K562 (cell line): ENCODE data around the gene PHACTR3. TPM values are rescaled to one million over a fixed set of nuclear protein-coding genes. Genes with fewer than 3 reads are reported as not detected.

Experiments used
- ATAC-seq: fragments of 200-7000 bp; cut with Tn5 transposase; 3 replicates; pipeline ENCODE4 v1.9.1; 2020; ENCODE audit warnings: moderate library complexity
- BruUV-seq: library from RNA; stranded (reverse); fragments of 400-500 nt; replicated peaks from 2 replicates; lab custom pipeline; 2021; lab: Mats Ljungman, UMichigan
- CTCF ChIA-PET: fragments of 300-600 bp; formaldehyde crosslinking; extraction: SDS; loops from one replicate; lab custom pipeline; 2021; ENCODE audit warnings: low intra/inter-chr PET ratio; lab: Yijun Ruan, JAX
- POLR2A ChIA-PET: fragments of 300-600, 350-650 bp; sonication (Branson Sonifier 250); formaldehyde crosslinking; extraction: SDS; loops from one replicate; lab custom pipeline; 2021; ENCODE audit warnings: antibody characterized with exemption, inconsistent platforms; lab: Yijun Ruan, JAX
- DNase-seq, 4 experiments: peaks; one replicate each; pipeline versions ENCODE4 v3.0.0 to v3.0.0-alpha.2; 2011 to 2018; ENCODE audit warnings: low spot score in 3 of 4, mixed read lengths in 3 of 4; ENCODE audit errors: extremely low read depth in 1 of 4
- FAIRE-seq: peaks from 2 replicates; lab custom pipeline; 2011; peaks lifted over from hg19 to GRCh38; lab: Jason Lieb, UNC
- H2AFZ ChIP-seq: 2 replicates; pipeline ENCODE4 v1.6.0; 2011; ENCODE audit warnings: low read depth, low read length, control low read depth, inconsistent platforms
- H3K27ac ChIP-seq: fragments of 200-600 bp; 3 replicates; pipeline ENCODE4 v1.8.0; 2011; ENCODE audit warnings: low read depth, mild to moderate bottlenecking, control low read depth, inconsistent platforms, low read length, moderate library complexity, mixed read lengths; ENCODE audit errors: extremely low read depth
- H3K27me3 ChIP-seq, 2 experiments: fragments of 300-600 bp in 1 of 2; 2 replicates in 1 of 2; 3 replicates in 1 of 2; pipeline versions ENCODE4 v1.6.0 to v1.8.0; 2011; ENCODE audit warnings: inconsistent platforms in 2 of 2, low read length in 2 of 2, mild to moderate bottlenecking in 1 of 2, mixed read lengths in 1 of 2, moderate library complexity in 1 of 2; ENCODE audit not compliant: control insufficient read depth in 2 of 2, insufficient read depth in 2 of 2
- H3K36me3 ChIP-seq: fragments of 300-600 bp; 3 replicates; pipeline ENCODE4 v1.8.0; 2011; ENCODE audit warnings: mild to moderate bottlenecking, low read length, inconsistent platforms; ENCODE audit not compliant: control insufficient read depth, insufficient read depth
- H3K4me1 ChIP-seq, 2 experiments: fragments of 200-600 bp in 1 of 2; replicated peaks in 1 of 2; 2 replicates in 1 of 2; 3 replicates in 1 of 2; pipeline versions ENCODE4 v1.5.1 to v1.8.0; 2011; ENCODE audit warnings: inconsistent platforms in 2 of 2, low read length in 2 of 2, mild to moderate bottlenecking in 1 of 2, mixed read lengths in 1 of 2, moderate library complexity in 1 of 2; ENCODE audit not compliant: control insufficient read depth in 2 of 2, insufficient read depth in 2 of 2
- H3K4me2 ChIP-seq: 2 replicates; pipeline ENCODE4 v1.6.1; 2011; ENCODE audit warnings: low read length, control low read depth, inconsistent platforms, mixed read lengths; ENCODE audit not compliant: insufficient read depth
- H3K4me3 ChIP-seq: fragments of 200-600 bp; sonication (generic), shearing (Covaris generic); 2 replicates; pipeline ENCODE4 v1.5.1; 2016; ENCODE audit warnings: control low read depth, inconsistent platforms
- H3K79me2 ChIP-seq: fragments of 200-600 bp; 3 replicates; pipeline ENCODE4 v1.8.0; 2011; ENCODE audit warnings: low read length, inconsistent platforms; ENCODE audit not compliant: control insufficient read depth, insufficient read depth
- H3K9ac ChIP-seq, 2 experiments: 2 replicates each; pipeline versions ENCODE4 v1.6.0 to v1.6.1; 2011; ENCODE audit warnings: low read depth in 2 of 2, low read length in 2 of 2, control low read depth in 1 of 2, inconsistent platforms in 1 of 2, mild to moderate bottlenecking in 1 of 2, mixed read lengths in 1 of 2; ENCODE audit not compliant: insufficient read depth in 1 of 2
- H3K9me1 ChIP-seq: one replicate; pipeline ENCODE4 v1.6.0; 2011; ENCODE audit warnings: inconsistent platforms, mild to moderate bottlenecking, low read length, moderate library complexity; ENCODE audit not compliant: control insufficient read depth, insufficient read depth
- H3K9me3 ChIP-seq: replicated peaks from 2 replicates; pipeline ENCODE4 v1.5.1; 2011; ENCODE audit warnings: low read depth, low read length, inconsistent platforms; ENCODE audit not compliant: control insufficient read depth, insufficient read depth
- H4K20me1 ChIP-seq: replicated peaks from 2 replicates; pipeline ENCODE4 v1.6.1; 2011; ENCODE audit warnings: low read length, inconsistent platforms, mixed read lengths; ENCODE audit not compliant: control insufficient read depth, insufficient read depth
- ARID3B ChIP-seq: fragments of 250-450 bp; sonication (Bioruptor Pico); IDR thresholded peaks from 2 replicates; pipeline ENCODE4 v1.4.0; 2020; ENCODE audit warnings: borderline replicate concordance
- ATF7 ChIP-seq: fragments of 450-650 bp; IDR thresholded peaks from 2 replicates; pipeline ENCODE4 v1.7.1; 2014; ENCODE audit warnings: mild to moderate bottlenecking, moderate library complexity
- FOXP4 ChIP-seq: sonication (generic); formaldehyde crosslinking; IDR thresholded peaks from 2 replicates; pipeline ENCODE4 v1.8.0; 2022; ENCODE audit warnings: mild to moderate bottlenecking, missing genetic modification reagents, borderline replicate concordance
- GTF2B ChIP-seq: IDR thresholded peaks from 2 replicates; pipeline ENCODE4 v1.6.1; 2011; ENCODE audit not compliant: insufficient read length; ENCODE audit errors: extremely low read depth
- MCM3 ChIP-seq: fragments of 450-650 bp; IDR thresholded peaks from 2 replicates; pipeline ENCODE4 v1.6.1; 2016
- RBM25 ChIP-seq: fragments of 200-400 bp; formaldehyde crosslinking; IDR thresholded peaks from 2 replicates; pipeline ENCODE4 v1.6.1; 2018; ENCODE audit warnings: low read length, low read depth, moderate library complexity; ENCODE audit not compliant: severe bottlenecking
- SMARCB1 ChIP-seq: IDR thresholded peaks from 2 replicates; pipeline ENCODE4 v1.6.1; 2011; ENCODE audit warnings: improper control_type of control experiment, low read depth; ENCODE audit not compliant: insufficient read length
- TFAP4 ChIP-seq: sonication (generic); formaldehyde crosslinking; IDR thresholded peaks from 2 replicates; pipeline ENCODE4 v1.8.0; 2022; ENCODE audit warnings: missing genetic modification reagents, mild to moderate bottlenecking, moderate library complexity, borderline replicate concordance
- ZNF398 ChIP-seq: fragments of 250-450 bp; sonication (Bioruptor Pico); IDR thresholded peaks from 2 replicates; pipeline ENCODE4 v1.8.0; 2021; ENCODE audit warnings: moderate library complexity, mild to moderate bottlenecking, inconsistent platforms
- ZNF583 ChIP-seq: fragments of 250-450 bp; sonication (Bioruptor Pico); IDR thresholded peaks from 2 replicates; pipeline ENCODE4 v1.4.0; 2020
- WGBS: fragments of 100-300 bp; shearing (Covaris generic); methylation state at CpG from one replicate; pipeline ENCODE4 v1.1.6; 2016; ENCODE audit warnings: low coverage, mixed read lengths; ENCODE audit not compliant: insufficient coverage; ENCODE audit errors: missing lambda C conversion rate; 5-methylcytosine and 5-hydroxymethylcytosine counted together
- in situ Hi-C: fragments of 300-500 bp; cut with MboI; formaldehyde crosslinking; loops from 4 replicates; pipeline ENCODE4 v1.15.0; 2018; ENCODE audit warnings: inconsistent platforms, mixed read lengths
- intact Hi-C: fragments of 100-400 bp; cut with micrococcal nuclease; formaldehyde crosslinking; loops from 2 replicates; pipeline ENCODE4 v1.14.2; 2022
- polyA plus RNA-seq, 8 experiments: library from polyadenylated mRNA; depleted of rRNA in 4 of 8; stranded (reverse) in 5 of 8; unstranded in 3 of 8; fragments of >200 nt; fragmentation: Nextera tagmentation in 2 of 8; fragmentation: Illumina TruSeq in 1 of 8; extraction: Ambion mirVana in 2 of 8; extraction: Trizol in 1 of 8; gene quantifications; 2 replicates each; pipeline versions ENCODE4 v1.2.1 to v1.2.3, GENCODE V29; 2011 to 2014; ENCODE audit warnings: inconsistent platforms in 1 of 8, missing spikeins in 1 of 8
- total RNA-seq, 7 experiments: library from RNA; depleted of rRNA in 6 of 7; stranded (reverse); fragments of >200 nt in 6 of 7; fragmentation: Illumina TruSeq in 2 of 7; extraction: Trizol in 2 of 7; gene quantifications; 2 replicates each; pipeline versions ENCODE4 v1.2.1 to v1.2.3, GENCODE V29; 2011 to 2021; ENCODE audit warnings: low replicate concordance in 1 of 7

Gene PHACTR3
- total and polyA plus RNA-seq, 9 of the 15 experiments (the other 6 are each of a cell fraction or from before 2014, with no cell fraction given), result not detected

GRCh38 chr20:59788196-59788735 lies 183.9 kb downstream of the PHACTR3 start (continued):
- no peak for TF ChIP-seq ZNF583 (CRISPR knock-in tag)

GRCh38 chr20:59788811-59789397 lies 184.6 kb downstream of the PHACTR3 start:
- Histone ChIP-seq H3K4me3 (no peak overlapping the region), H3K9ac (no peak overlapping the region), H3K27me3 (no peaks in the 10 kb centered on the region; a peak in 1 of 5 replicates), H3K9me3 (no peaks in the 10 kb centered on the region), H2AFZ (no peak overlapping the region), H3K4me1 (no peaks in the 10 kb centered on the region), H3K9me1 (no peaks in the 10 kb centered on the region), H3K27ac (no peak overlapping the region), H3K36me3 (no peaks in the 10 kb centered on the region), H4K20me1 (0 out of 2 replicates have a peak, but pooled peaks cover 3% of the 10 kb centered on the region), H3K4me2 (no peak overlapping the region), H3K79me2 (no peaks in the 10 kb centered on the region)
- FAIRE-seq, result no peak
- BruUV-seq, result no TSS peak
- DNase-seq, result no peak
- 1% methylated on average over 7 of the region's 7 CpGs for WGBS
- ChIA-PET POLR2A (no interaction called here), CTCF (no interaction called here)
- ATAC-seq, result no peak
- in situ Hi-C loops (no loop called here), intact Hi-C loops (no loop called here)
- TF ChIP-seq TFAP4 (CRISPR knock-in tag) (no peak), FOXP4 (CRISPR knock-in tag) (no peak), SMARCB1 (no peak), RBM25 (no peak), ATF7 (no peak), GTF2B (no peak), ZNF398 (CRISPR knock-in tag) (no peak), ARID3B (CRISPR knock-in tag) (no peak), MCM3 (no peak)
